NCI-H226 (cell line): ENCODE results near the gene ORC4.

Source experiments
- DNase-seq: peaks from one replicate; pipeline ENCODE4 v3.0.0-alpha.2; 2015

ORC4 gene

DNA sequence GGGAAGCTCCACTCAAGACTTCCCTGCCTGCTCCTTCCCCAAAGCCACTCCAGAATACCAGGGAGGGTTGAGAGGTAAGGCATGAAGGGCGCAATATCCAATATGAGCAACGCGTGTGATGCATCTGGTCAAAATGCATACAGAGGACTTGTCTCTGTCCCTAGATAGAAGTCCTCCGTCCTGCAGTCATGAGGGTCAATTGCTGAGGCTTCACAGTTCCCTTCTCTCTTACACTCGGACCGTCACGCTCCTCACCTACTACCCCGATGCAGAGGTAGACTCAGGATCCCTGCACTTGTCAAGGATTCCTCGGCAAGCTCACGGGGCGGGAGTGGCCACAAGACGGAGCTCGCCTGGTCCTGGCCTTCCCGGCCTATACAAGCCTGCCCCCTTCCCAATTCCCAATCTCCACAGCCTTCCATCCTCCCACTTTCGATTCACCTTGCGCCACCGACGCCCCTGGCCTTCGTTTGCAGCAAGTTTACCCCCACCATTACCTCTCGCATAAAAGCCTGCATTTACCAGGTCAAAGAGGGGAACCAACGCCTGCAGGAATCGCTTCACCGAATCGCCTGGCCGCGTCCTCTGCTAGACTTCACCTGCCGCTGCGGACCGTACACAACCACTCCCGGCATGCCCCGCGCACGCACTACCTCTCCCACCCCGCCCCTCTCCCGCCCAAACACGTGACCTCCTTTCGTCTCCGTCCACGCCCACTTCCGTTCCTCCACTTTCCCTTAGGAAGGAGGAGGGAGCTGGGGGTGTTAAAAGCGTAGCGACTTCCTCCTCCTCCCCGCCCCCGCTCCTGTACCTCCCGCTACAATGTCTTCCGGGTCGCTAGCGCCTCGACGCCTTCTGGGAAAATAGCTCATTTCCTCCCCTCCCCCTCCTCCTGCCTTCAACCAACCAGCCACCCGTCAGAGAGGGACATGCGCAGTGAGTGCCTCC lies at the start of gene ORC4:
ORC4 (minus strand) TSS at position 627 of the 948 bp plus-strand sequence. CDS start 44,779 bp downstream, outside the sequence.
- DNase-seq, result peak; percentile 98

DNA sequence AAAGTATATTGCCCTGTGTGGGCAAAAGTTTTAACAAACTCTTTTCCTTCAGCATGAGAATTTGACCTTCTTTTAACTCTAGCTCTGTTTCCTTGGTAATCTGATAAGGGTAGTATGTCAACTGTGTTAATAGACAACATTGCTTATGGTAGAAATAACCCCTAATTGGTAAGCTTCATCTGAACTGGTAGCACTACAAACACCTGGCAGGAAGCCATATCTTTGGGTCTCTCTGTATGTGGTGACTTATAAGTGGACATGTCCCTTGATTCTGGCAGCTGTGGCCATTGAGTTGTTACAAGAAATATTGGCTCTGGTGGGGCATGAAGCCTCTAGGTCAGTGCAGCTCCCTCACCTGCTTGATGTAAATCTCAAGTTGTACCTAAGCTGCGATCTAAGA lies 47.3 kb upstream of the ORC4 start:
- no peak for DNase-seq

DNA sequence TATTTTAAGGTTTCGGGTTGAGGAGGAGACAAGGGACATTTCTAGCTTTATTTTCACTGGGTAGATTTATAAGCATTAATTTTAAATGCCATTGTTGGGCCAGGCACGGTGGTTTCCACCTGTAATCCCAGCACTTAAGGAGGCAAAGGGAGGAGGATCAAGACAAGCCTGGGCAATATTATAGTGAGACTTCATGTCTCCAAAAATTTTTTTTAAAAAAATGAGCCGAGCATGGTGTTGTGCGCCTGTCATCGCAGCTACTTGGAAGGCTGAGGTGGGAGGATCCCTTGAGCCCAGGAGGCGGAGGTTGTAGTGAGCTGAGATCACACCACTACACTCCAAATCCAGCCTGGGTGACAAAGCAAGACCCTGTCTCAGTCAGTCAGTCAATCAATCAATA lies 45.4 kb upstream of the ORC4 start:
- no peak for DNase-seq

DNA sequence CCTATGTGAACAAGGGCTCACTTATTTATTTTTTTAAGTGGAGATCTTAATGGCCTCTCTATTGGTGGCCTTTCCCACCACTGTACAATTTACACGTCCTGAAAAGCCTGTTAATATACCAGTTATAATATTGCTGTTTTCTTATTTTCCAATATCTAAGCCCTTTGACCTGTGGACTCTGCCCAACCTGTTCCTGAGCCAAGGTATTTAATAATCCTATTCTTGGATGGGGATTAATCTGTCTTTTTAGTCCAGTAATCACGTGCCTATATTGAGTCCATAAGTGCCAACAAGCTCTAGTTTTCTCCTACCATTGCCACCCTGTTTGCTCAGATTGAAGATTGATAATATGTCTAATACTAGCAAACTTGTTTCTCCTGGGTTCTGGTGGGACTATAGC lies 43.1 kb upstream of the ORC4 start:
- DNase-seq, result no peak

DNA sequence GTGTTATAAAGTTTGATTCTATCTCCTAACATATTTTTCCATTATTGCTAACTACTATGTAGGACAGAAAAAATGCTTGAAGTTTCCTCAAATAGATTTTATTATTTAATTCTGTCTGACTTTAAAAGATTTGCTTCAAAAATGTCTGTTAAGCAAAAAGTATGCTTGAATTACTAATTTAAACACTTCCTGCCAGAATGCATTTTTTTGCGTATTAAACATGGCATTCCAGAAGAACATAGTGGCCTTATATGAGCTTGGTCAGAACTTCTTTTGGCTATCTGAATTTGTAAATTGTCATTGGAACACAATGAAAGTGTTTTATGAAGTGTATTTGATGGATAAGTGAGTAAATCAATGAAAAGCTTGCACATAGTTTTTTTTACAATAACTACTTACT lies 38.1 kb upstream of the ORC4 start:
- DNase-seq, result no peak

DNA sequence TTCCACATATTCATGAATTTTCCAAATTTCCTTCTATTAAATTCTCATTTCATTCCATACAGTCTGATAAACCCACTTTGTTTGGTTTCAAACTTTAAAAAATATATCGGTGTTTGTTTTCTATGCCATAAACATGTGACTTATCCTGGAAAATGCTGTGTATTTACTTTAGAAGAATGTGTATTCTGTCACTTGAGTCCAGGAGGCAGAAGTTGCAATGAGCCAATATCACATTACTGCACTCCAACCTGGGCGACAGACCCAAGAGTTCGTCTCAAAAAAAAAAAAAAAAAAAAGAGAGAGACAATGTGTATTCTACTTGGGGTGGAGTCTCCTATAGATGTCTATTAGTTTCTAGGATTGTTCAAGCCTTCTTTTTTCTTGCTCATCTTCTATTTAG lies 32.1 kb upstream of the ORC4 start:
- DNase-seq, result no peak

GRCh38 chr2:148049284-148049683 lies 28.7 kb upstream of the ORC4 start:
- no peak for DNase-seq

DNA sequence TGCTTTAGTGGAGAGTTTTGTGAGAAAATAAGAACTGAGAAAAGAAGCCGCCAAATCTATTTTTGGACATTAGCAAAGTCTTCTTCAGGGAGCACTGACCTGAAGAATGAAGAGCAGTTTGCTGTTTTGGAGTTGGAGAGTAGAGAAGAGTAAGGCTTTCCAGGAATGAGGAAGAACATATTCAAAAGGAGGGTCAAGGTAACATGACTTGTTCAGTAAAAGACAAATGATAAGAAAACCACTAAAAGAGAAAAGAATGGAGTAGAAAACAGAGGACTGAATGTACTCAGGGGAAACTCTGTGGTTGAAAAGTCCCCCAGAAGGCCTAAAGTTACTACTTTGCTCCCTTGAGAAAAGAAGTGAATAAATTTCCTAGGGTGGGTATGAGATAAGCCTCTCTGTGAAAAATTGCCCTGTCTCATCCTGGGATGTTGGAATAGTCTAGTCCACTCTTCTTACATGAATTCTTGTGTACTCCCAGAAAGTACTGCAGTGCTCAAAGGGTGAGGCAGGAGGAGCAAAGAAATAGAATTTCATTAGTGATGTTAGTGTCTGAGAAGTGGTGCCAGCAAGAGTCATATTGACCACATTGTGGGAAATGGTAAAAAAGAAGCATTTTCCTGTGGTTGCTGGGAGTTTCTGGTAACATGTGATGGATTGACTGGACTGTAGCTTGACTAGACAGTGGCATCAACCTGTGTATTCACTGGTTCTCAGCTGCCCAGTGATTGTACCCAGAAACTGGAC lies 28.1 kb upstream of the ORC4 start:
- DNase-seq, result peak; percentile 2

GRCh38 chr2:148046802-148047201 lies 26.3 kb upstream of the ORC4 start:
- DNase-seq, result no peak

DNA sequence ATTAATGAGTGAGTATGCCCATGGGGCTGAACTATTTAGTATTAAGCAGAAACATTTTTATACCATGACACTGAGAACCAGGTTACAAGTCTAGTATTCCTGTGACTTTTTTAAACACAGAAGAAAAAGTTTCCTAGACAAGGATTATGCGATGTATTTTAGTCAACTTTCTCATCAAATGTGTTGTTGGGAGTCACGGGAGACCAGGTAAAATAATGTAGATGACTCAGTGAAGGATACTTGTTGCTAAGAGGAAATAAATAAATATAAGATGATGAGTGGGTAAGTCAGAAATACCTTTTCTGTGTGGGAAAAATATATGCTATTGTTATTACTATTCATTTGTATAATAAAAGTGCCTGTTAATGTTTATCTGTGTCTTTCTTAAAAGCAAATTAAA lies 23.8 kb upstream of the ORC4 start:
- peak; percentile 9 for DNase-seq

DNA sequence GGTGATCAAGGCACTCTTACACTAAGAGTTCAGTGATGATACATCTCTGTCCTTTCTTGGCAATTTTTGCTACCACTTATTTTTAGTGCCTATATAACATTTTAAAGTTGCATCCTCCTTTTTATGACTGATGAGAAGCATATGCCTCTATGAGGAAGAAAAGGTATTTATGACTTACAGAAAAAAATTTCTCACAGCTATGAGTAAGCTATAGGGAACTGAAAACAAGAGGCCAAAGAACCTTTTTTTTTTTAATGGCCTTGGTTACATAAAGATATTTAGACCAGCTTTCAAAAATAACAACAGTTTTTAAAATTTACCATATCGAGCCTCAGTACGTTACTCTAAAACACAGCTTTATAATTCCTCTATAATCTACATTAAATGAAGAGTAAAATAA lies 21.7 kb upstream of the ORC4 start:
- no peak for DNase-seq

DNA sequence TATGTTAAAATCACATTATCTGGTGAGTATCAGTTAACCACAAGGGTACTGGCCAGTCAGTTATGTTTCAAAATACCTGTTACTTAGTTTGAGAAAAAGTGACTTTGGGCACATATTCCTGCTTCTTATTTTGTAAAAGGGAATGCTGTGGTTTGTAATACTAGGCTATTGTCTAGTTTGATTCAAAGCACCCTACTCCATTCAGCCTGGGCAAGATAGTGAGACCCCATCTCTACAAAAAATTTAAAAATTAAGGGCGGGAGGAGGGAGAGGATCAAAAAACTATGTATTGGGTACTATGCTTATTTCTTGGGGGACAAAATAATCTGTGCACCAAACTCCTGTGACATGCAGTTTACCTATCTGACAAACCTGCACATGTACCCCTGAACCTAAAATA lies 19.2 kb upstream of the ORC4 start:
- DNase-seq, result no peak

DNA sequence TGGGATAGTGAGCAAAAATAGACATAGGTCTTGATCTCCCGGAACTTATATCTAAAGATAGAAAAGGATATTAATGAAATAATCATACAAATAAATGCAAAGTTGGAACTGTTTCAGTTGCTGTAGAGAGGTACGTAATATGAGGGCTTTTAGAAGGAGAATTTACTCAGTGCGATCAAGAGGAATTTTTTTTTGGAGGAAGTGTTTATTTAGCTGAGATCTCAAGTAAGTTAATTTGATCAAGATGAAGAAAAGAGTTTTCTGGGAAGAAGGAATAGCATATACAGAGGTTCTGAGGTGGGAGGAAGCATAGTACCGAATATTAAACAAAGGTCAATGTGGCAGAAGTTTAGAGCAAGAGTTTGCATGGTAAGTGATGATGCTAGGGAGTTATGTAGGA lies 11.7 kb upstream of the ORC4 start:
- no peak for DNase-seq

DNA sequence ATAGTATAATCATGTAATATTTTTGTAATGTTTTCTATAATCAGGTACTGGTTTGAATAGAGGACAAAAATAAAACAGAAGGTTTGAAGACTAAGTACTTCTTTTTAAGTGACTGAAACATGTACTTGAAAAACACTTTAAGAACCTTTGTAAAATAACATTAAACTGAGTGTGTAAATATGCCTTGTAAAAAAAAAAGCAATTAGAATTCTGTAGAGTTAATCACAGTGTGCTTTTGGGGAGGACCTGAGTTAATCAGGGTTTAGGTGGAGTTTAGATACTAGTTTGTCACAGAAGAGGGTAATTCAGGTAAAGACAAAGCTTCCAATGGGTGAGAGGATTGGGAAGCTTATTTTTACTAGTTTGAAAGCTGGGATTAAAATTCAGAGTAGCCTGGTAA lies 10.6 kb upstream of the ORC4 start:
- DNase-seq, result no peak

DNA sequence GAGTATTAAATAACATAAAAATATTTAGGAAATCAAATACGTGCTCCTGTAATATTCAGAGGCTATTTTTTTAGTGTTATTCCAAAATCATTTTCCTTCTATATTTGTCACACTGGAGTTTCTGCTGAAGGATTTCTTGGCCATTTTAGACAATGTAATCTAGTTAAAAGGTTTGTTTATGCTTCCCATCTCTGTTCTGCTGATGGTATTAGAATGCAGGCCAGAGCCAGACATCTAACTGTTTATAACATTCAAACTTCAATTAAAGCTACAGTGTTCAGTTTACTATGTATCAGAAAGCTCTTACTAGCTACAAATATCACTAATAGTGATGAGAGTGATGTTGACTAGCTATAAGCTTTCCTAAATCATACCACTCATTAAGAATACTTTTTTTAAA lies 8.2 kb upstream of the ORC4 start:
- no peak for DNase-seq

- no peak for DNase-seq
Measured at GRCh38 chr2:148027822-148028221, 7.3 kb upstream of the ORC4 start.

DNA sequence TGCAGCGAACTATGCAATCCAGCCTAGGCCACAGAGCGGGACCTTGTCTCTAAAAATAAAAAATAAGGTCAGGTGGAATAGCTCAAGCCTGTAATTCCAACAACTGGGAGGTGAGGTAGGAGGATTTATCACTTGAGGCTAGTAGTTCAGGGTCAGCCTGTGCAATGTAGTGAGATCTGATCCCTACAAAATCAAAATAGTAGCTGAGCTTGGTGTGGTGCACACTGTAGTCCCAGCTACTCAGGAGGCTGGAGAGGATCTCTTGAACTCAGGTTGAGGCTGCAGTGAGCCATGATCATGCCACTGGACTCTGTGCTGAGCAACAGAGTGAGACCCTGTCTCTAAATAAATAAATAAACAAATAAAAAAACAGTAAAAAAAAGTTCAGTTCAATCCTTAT lies 6.0 kb upstream of the ORC4 start:
- no peak for DNase-seq

DNA sequence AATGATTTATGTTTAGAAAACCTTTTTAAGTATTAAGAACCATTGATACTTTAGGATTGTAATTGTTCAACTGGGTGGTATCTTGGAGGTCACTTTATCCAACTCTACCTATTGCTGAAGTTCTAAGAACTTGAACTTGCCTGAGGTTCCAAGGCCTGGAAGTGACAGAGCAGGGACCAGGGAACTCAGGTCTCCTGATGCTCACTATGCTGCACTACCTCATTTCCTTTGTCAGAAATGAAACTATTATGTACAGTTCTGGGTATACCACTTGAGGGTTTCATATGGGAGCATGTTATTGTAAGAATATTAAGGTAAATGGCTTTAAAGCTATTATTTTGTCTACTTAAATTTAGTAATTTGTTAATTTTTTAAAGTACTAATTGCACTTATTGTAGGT lies 3.3 kb upstream of the ORC4 start:
- DNase-seq, result no peak

GRCh38 chr2:148022882-148023281 lies 2.3 kb upstream of the ORC4 start:
- DNase-seq, result no peak

DNA sequence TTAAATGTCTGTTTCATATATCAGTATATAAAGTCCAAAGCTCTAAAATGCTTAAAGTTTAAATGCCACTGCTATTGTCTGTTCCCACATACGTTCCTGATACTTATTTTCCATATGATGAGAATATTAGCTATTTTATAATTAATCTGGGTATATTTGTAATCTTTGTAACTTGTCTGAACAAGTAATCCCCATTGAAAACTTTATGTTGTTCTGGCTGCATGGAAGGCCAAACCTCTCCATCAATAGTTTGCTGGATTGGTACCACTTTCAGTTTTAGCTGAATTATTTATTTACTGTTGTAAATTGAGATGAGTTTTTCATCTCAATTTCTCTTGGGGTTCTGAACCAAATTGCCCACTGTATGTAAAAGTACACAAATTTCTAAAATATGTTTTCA lies 1.8 kb upstream of the ORC4 start:
- DNase-seq, result no peak

- DNase-seq, result no peak
Measured at GRCh38 chr2:148021886-148022285, 1.3 kb upstream of the ORC4 start.

GRCh38 chr2:148021059-148021861 lies 723 bp upstream of the ORC4 start, which contains the start of gene MBD5:
Gene MBD5 (plus strand): TSS chr2:148021091.
- peak; percentile 15 for DNase-seq

DNA sequence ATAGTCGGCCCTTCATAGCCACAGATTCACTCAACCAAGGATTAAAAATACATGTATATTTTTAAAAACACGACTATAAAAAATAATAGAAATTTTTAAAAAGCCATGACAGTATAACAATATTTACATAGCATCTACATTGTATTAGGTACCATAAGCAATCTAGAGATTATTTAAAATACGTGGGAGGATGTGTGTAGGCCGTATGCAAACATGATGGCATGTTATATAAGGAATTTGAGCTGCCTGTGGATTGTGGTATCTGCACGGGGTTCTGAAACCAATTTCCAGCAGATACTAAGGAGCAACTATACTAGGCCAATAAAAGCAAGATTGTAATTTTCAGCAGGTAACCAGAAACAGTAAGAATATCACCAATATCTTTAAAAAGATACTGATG lies 5.9 kb downstream of the ORC4 start:
- DNase-seq, result no peak
